ENCODE measurements around the gene OLFM1. TPM values are rescaled to one million over a fixed set of nuclear protein-coding genes. Genes with fewer than 3 reads are reported as not detected.

OLFM1 gene
- total RNA-seq, 2 donors from 2014 or later, result 6.3 to 7.8 TPM

DNA sequence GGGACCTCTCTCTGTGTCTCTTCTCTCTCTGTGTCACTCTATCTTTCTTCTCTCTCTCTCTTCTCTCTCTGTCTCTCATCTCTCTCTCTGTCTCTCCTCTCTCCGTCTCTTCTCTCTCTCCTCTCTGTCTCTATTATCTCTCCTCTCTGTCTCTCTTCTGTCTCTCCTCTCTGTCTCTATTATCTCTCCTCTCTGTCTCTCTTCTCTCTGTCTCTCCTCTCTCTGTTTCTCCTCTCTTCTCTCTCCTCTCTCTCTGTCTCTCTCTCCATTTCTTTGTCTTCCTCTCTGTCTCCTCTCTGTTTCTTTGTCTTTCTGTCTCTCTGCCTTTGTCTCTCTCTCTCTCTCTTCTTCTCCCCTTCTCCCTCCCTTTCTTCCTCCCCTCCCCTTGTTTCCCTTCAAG lies 3.2 kb upstream of the OLFM1 start:
- intact Hi-C loops (cut with DNase I), result loop anchor here (5.0 kb wide), 1 partner anchor 258 kb away; no protein-coding TSS in a partner anchor
- 69 to 78% methylated on average over 1 of the region's 1 CpG for WGBS, 2 donors
- no peak for TF ChIP-seq POLR2A (IDR thresholded peaks at IDR 0.05)
- TF ChIP-seq, protein P1, sequence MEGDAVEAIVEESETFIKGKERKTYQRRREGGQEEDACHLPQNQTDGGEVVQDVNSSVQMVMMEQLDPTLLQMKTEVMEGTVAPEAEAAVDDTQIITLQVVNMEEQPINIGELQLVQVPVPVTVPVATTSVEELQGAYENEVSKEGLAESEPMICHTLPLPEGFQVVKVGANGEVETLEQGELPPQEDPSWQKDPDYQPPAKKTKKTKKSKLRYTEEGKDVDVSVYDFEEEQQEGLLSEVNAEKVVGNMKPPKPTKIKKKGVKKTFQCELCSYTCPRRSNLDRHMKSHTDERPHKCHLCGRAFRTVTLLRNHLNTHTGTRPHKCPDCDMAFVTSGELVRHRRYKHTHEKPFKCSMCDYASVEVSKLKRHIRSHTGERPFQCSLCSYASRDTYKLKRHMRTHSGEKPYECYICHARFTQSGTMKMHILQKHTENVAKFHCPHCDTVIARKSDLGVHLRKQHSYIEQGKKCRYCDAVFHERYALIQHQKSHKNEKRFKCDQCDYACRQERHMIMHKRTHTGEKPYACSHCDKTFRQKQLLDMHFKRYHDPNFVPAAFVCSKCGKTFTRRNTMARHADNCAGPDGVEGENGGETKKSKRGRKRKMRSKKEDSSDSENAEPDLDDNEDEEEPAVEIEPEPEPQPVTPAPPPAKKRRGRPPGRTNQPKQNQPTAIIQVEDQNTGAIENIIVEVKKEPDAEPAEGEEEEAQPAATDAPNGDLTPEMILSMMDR (IDR thresholded peaks at IDR 0.05), result no peak

DNA sequence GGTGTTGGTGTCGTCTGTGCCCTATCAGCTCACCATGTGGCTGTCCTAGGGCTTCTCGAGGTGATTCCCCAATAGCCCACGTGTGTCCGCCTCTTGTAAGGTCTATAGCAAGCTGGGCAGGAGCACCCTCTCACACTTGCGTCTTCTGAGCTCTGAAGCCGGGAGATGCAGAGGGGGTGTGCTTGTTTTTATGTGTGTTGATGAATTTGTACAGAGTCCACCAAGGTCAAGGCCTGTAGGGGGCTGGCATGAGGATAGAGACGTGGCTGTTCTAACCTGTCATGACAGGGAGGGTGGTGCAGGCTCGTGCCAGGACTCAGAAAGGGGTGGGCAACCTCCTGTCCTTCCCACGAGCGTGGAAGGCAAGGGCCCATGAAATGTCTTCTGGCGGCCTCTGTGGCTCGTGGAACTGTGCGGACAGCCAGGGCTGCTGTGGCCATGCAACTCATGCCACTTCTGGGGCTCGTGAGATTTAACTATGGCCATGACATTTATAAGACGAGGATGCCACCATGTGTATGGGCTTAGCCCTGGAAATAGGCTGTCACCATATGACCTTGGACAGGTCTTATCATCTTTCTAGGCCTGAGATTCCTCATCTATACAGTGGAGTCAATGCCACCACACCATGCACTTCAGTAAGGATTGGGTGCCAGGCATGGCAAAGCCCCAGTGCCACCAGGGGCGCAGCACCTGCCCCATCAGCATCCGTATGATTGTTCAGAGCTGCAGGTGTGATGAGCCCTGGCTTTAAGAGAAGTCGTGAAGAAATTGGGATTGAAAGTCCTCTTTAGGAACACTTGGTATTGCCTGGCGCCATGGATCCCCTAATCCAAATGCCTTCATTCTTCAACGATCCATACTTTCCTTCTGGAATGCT lies 2.3 kb upstream of the OLFM1 start:
- H3K9me3 ChIP-seq, result no peaks in the 10 kb centered on the region
- intact Hi-C loops (cut with DNase I), result loop anchor here (5.0 kb wide), 2 partner anchors 257 to 327 kb away; no protein-coding TSS in a partner anchor
- peaks cover 0 to 6% of the 10 kb centered on the region in 2 donors for H3K27me3 ChIP-seq
- no peak for DNase-seq
- H3K4me1 ChIP-seq, result peaks cover 50% of the 10 kb centered on the region
- WGBS, 2 donors, result 39 to 54% methylated on average over 10 to 20 of the region's 20 CpGs
- TF ChIP-seq, protein P1 (IDR thresholded peaks at IDR 0.05), result no peak
- no peak for TF ChIP-seq POLR2A (IDR thresholded peaks at IDR 0.05)
- ATAC-seq, result no peak
- H3K36me3 ChIP-seq (replicated peaks in 1 of 2; ENCODE audit: insufficient read depth in 1 of 2, low read depth in 2 of 2), result no peaks in the 10 kb centered on the region
- no peak overlapping the region for H3K4me3 ChIP-seq
- peak overlapping the region in 3 of 4 donors; percentile 13 to 26 (median 14) for H3K27ac ChIP-seq

More for the DNA sequence above, 3.2 kb upstream of the OLFM1 start:
- peaks cover 0 to 6% of the 10 kb centered on the region in 2 donors for H3K27me3 ChIP-seq
- H3K9me3 ChIP-seq, result no peaks in the 10 kb centered on the region
- H3K36me3 ChIP-seq (replicated peaks in 1 of 2; ENCODE audit: insufficient read depth in 1 of 2, low read depth in 2 of 2), result no peaks in the 10 kb centered on the region
- peaks cover 50% of the 10 kb centered on the region for H3K4me1 ChIP-seq
- no peak overlapping the region for H3K4me3 ChIP-seq
- no peak overlapping the region for H3K27ac ChIP-seq
- ATAC-seq (no peak), DNase-seq (no peak)

DNA sequence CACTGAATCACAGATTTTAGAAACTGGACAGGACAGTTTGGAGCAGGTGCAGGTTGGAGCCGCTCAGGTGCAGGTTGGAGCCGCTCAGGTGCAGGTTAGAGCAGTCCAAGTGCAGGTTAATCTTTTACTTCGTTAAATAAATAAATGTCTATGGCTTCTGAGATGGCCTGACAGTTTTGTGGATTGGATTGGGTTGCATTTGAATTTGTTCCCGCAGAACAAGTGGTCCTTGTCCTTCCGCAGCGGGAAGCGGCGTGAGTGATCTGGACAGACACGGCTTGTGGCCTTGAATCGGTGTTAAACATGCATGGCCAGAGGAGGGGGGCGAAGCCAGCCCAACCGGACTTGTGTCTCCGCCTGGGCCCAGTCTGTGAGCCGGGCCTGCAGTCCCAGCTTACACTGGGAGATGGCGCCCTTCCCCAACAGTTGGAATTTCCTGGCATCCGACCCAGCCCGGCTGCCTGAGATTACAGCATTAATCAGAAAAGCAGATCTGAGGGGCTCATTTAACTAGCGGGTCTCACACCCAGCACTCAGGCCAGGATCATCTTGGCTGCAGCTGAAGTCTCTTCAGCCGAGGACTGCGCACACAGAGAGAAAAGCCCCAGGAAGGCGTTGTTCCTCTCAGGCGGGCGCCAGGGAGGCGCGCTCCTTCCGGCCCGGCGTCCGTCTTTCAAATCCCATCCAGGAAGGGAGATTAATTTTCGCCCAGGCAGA lies 1.5 kb upstream of the OLFM1 start:
- H3K4me3 ChIP-seq, result no peak overlapping the region
- H3K9me3 ChIP-seq, result no peaks in the 10 kb centered on the region
- H3K27me3 ChIP-seq, result peaks cover 0 to 6% of the 10 kb centered on the region in 2 donors
- H3K4me1 ChIP-seq, result peaks cover 50% of the 10 kb centered on the region
- 2% methylated on average over 20 to 30 of the region's 30 CpGs for WGBS, 2 donors
- intact Hi-C loops (cut with DNase I), result loop anchor here (5.0 kb wide), 1 partner anchor 326 kb away; no protein-coding TSS in a partner anchor
- ATAC-seq (peak; percentile 84), DNase-seq (peak; percentile 89 to 94 (median 90))
- TF ChIP-seq, protein P1 (IDR thresholded peaks at IDR 0.05), result peak; percentile 91 to 99 (median 98)
- no peak for TF ChIP-seq POLR2A (IDR thresholded peaks at IDR 0.05)
- no peaks in the 10 kb centered on the region for H3K36me3 ChIP-seq (replicated peaks in 1 of 2; ENCODE audit: insufficient read depth in 1 of 2, low read depth in 2 of 2)
- peak overlapping the region in 3 of 4 donors; percentile 13 to 26 (median 14) for H3K27ac ChIP-seq

DNA sequence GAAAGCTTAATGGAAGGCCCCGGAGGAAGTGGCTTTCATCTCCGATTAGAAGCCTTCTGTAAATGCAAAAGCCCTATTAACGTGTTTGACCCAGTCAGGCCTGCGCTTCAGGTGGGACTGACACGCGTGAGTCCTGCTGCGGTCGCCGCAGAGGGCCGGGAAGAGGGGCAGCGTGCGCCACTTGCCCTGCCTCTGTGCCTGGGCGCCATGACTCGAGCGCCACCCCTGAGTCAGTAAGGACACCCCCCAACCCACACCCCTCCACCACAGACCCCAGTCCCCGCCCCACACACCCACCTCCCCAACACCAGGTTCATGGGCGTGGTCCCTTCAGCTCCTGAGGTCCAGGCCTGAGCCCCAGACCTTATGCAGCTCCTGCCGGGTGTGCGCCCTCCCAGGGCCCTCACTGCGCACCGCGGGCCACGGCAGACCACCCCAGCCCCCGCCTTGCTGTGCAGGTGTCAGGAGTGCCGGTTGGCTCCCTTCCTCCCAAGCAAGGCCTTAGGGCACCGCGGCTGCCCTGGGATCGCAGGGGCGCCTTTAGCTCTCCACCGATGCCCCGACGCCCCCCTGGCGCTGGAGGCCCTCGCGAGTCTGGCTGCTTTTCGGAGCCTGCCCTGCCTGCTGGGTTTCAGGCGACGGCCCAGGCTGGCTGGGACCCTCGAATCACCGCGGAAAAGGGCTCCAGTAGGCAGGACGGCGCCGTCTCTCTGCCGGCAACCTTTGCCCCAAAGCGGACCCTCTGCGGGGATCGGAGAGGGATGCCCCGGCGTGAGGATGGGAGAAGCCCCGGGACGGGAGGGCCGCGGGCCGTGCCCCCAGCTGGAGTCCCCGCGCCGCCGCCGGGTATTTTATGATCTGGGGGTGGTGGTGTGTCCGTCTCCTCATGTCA lies 625 bp upstream of the OLFM1 start:
- Histone ChIP-seq H3K36me3 (replicated peaks in 1 of 2; ENCODE audit: insufficient read depth in 1 of 2, low read depth in 2 of 2) (no peaks in the 10 kb centered on the region), H3K9me3 (no peaks in the 10 kb centered on the region), H3K4me3 (no peak overlapping the region), H3K27me3 (peaks cover 0 to 6% of the 10 kb centered on the region in 2 donors), H3K4me1 (peaks cover 50% of the 10 kb centered on the region), H3K27ac (peak overlapping the region in 2 of 4 donors; percentile 14 to 26)
- no peak for TF ChIP-seq POLR2A (IDR thresholded peaks at IDR 0.05)
- TF ChIP-seq, protein P1 (IDR thresholded peaks at IDR 0.05), result no peak
- peak in 1 of 4 donors; percentile 25 for DNase-seq
- WGBS, 2 donors, result 6 to 45% methylated on average over 8 to 59 of the region's 61 CpGs
- intact Hi-C loops (cut with DNase I), result loop anchor here (5.0 kb wide), 1 partner anchor 325 kb away; no protein-coding TSS in a partner anchor
- no peak for ATAC-seq

Measured in body of pancreas (tissue), 4 donors.